NCI-H2196 (cell line): ENCODE results near the gene SDS.

Experiments used
- DNase-seq: peaks from one replicate; lab custom pipeline; 2025; ENCODE audit not compliant: unreplicated experiment; lab: John Stamatoyannopoulos, UW

Gene SDS

GRCh38 chr12:113382206-113382605 lies 21.5 kb downstream of the SDS start:
- no peak for DNase-seq

GRCh38 chr12:113381220-113381619 lies 22.5 kb downstream of the SDS start:
- DNase-seq: no peak

- DNase-seq: no peak
These were observed 25.4 kb downstream of the SDS start for GRCh38 chr12:113378291-113378690.

GRCh38 chr12:113374823-113375428 lies 28.8 kb downstream of the SDS start:
- DNase-seq: no peak

GRCh38 chr12:113373969-113374368 lies 29.7 kb downstream of the SDS start:
- no peak for DNase-seq

- DNase-seq: no peak
These were observed 30.2 kb downstream of the SDS start for GRCh38 chr12:113373440-113373839.

GRCh38 chr12:113372371-113372770 lies 31.3 kb downstream of the SDS start:
- DNase-seq: no peak

GRCh38 chr12:113371808-113372207 lies 31.9 kb downstream of the SDS start:
- no peak for DNase-seq

- DNase-seq: no peak
These were observed 32.6 kb downstream of the SDS start for GRCh38 chr12:113370923-113371682.

- DNase-seq: no peak
These were observed 34.2 kb downstream of the SDS start for GRCh38 chr12:113369391-113369985.

GRCh38 chr12:113368331-113368730 lies 35.4 kb downstream of the SDS start:
- no peak for DNase-seq

- DNase-seq: no peak
These were observed 36.9 kb downstream of the SDS start for GRCh38 chr12:113366827-113367226.

GRCh38 chr12:113365639-113366395 lies 37.9 kb downstream of the SDS start:
- DNase-seq: no peak

- no peak for DNase-seq
These were observed 39.0 kb downstream of the SDS start for GRCh38 chr12:113364698-113365097.

- no peak for DNase-seq
These were observed 41.9 kb downstream of the SDS start for GRCh38 chr12:113361574-113362370.

GRCh38 chr12:113359939-113360748 lies 43.5 kb downstream of the SDS start:
- no peak for DNase-seq

- no peak for DNase-seq
These were observed 44.4 kb downstream of the SDS start for GRCh38 chr12:113359133-113359938.

GRCh38 chr12:113358381-113359132 lies 45.1 kb downstream of the SDS start, which contains the start of gene PLBD2:
Gene PLBD2, plus strand, starts transcription at chr12:113358587. Its CDS starts 14 bp downstream, at chr12:113358601.
- DNase-seq: peak; percentile 93
